ENCODE data around the gene ERCC1. TPM values are rescaled to one million over a fixed set of nuclear protein-coding genes. Genes with fewer than 3 reads are reported as not detected.
A peak's percentile ranks its signal among the peaks of the same experiment; 100 is the strongest.

ERCC1 gene
- total and polyA plus RNA-seq, 9 donors, result 41.1 to 98.6 (median 83.1) TPM

- WGBS, 3 donors, result 72 to 81% (median 77%) methylated on average over 7 of the region's 7 CpGs
- no peak overlapping the region for H3K27ac ChIP-seq
- H3K4me3 ChIP-seq, result no peak overlapping the region
- peaks cover 13% of the 10 kb centered on the region for H3K4me1 ChIP-seq (ENCODE audit: insufficient read depth)
- no peaks in the 10 kb centered on the region for H3K9me3 ChIP-seq
- H3K27me3 ChIP-seq, result no peaks in the 10 kb centered on the region
- intact Hi-C loops (cut with DNase I), result no loop called here
- no peak for DNase-seq
- TF ChIP-seq POLR2A (IDR thresholded peaks at IDR 0.05) (no peak), EP300 (IDR thresholded peaks at IDR 0.05) (no peak)
- TF ChIP-seq, protein P1, sequence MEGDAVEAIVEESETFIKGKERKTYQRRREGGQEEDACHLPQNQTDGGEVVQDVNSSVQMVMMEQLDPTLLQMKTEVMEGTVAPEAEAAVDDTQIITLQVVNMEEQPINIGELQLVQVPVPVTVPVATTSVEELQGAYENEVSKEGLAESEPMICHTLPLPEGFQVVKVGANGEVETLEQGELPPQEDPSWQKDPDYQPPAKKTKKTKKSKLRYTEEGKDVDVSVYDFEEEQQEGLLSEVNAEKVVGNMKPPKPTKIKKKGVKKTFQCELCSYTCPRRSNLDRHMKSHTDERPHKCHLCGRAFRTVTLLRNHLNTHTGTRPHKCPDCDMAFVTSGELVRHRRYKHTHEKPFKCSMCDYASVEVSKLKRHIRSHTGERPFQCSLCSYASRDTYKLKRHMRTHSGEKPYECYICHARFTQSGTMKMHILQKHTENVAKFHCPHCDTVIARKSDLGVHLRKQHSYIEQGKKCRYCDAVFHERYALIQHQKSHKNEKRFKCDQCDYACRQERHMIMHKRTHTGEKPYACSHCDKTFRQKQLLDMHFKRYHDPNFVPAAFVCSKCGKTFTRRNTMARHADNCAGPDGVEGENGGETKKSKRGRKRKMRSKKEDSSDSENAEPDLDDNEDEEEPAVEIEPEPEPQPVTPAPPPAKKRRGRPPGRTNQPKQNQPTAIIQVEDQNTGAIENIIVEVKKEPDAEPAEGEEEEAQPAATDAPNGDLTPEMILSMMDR (IDR thresholded peaks at IDR 0.05), result no peak
- H3K36me3 ChIP-seq, result no peaks in the 10 kb centered on the region
Observed at GRCh38 chr19:45446944-45447343, 23.2 kb upstream of the ERCC1 start.

- Histone ChIP-seq H3K27ac (no peak overlapping the region), H3K27me3 (no peaks in the 10 kb centered on the region), H3K4me3 (no peak overlapping the region), H3K9me3 (no peaks in the 10 kb centered on the region), H3K36me3 (no peaks in the 10 kb centered on the region), H3K4me1 (ENCODE audit: insufficient read depth) (peaks cover 11% of the 10 kb centered on the region)
- 80 to 84% (median 81%) methylated on average over 6 of the region's 6 CpGs for WGBS, 3 donors
- intact Hi-C loops (cut with DNase I), result no loop called here
- TF ChIP-seq EP300 (IDR thresholded peaks at IDR 0.05) (no peak), POLR2A (IDR thresholded peaks at IDR 0.05) (no peak)
- TF ChIP-seq, protein P1 (IDR thresholded peaks at IDR 0.05), result no peak
- no peak for DNase-seq
Observed at GRCh38 chr19:45446295-45446694, 22.6 kb upstream of the ERCC1 start.

- no peak for TF ChIP-seq POLR2A (IDR thresholded peaks at IDR 0.05)
- TF ChIP-seq, protein P1 (IDR thresholded peaks at IDR 0.05), result no peak
- no peak for TF ChIP-seq EP300 (IDR thresholded peaks at IDR 0.05)
- no peaks in the 10 kb centered on the region for H3K36me3 ChIP-seq
Observed at GRCh38 chr19:45445139-45445538, 21.4 kb upstream of the ERCC1 start.

GRCh38 chr19:45444318-45445041 lies 20.8 kb upstream of the ERCC1 start:
- intact Hi-C loops (cut with DNase I), result no loop called here
- no peaks in the 10 kb centered on the region for H3K36me3 ChIP-seq
- TF ChIP-seq, protein P1 (IDR thresholded peaks at IDR 0.05), result no peak
- TF ChIP-seq EP300 (IDR thresholded peaks at IDR 0.05) (no peak), POLR2A (IDR thresholded peaks at IDR 0.05) (no peak)
- no peaks in the 10 kb centered on the region for H3K9me3 ChIP-seq
- peak; percentile 95 to 99 (median 98) for DNase-seq
- H3K4me3 ChIP-seq, result peak overlapping the region; percentile 55
- H3K4me1 ChIP-seq (ENCODE audit: insufficient read depth), result peaks cover 12% of the 10 kb centered on the region
- peak overlapping the region; percentile 80 to 87 for H3K27ac ChIP-seq
- no peaks in the 10 kb centered on the region for H3K27me3 ChIP-seq
- WGBS, 3 donors, result 7 to 13% (median 10%) methylated on average over 38 to 47 of the region's 47 CpGs

More at GRCh38 chr19:45445139-45445538, 21.4 kb upstream of the ERCC1 start:
- no peak for DNase-seq
- H3K4me3 ChIP-seq, result no peak overlapping the region
- H3K4me1 ChIP-seq (ENCODE audit: insufficient read depth), result peaks cover 12% of the 10 kb centered on the region
- H3K27ac ChIP-seq, result peak overlapping the region in 1 of 2 donors; percentile 87
- intact Hi-C loops (cut with DNase I), result no loop called here
- WGBS, 3 donors, result 90 to 92% (median 92%) methylated on average over 4 of the region's 4 CpGs
- H3K9me3 ChIP-seq, result no peaks in the 10 kb centered on the region
- H3K27me3 ChIP-seq, result no peaks in the 10 kb centered on the region

All from ovary (tissue), 9 donors.